SU-DHL-6 (cell line): ENCODE measurements around the gene AMMECR1.

Experiments used
- EZH2phosphoT487 ChIP-seq: fragments of 200-600 bp; sonication (generic), shearing (Covaris generic); conservative IDR thresholded peaks from 2 replicates; pipeline ENCODE4 v1.6.1; 2018; ENCODE audit warnings: mild to moderate bottlenecking, antibody characterized with exemption, low read length, moderate library complexity, mixed read lengths
- TF ChIP-seq, protein P1 (sequence below): fragments of 200-600 bp; sonication (generic); IDR thresholded peaks from one replicate; pipeline ENCODE4 v1.5.1; 2017; ENCODE audit warnings: antibody characterized with exemption, mild to moderate bottlenecking, low read length, moderate library complexity; ENCODE audit not compliant: insufficient read depth, poor library complexity, severe bottlenecking

DNA sequence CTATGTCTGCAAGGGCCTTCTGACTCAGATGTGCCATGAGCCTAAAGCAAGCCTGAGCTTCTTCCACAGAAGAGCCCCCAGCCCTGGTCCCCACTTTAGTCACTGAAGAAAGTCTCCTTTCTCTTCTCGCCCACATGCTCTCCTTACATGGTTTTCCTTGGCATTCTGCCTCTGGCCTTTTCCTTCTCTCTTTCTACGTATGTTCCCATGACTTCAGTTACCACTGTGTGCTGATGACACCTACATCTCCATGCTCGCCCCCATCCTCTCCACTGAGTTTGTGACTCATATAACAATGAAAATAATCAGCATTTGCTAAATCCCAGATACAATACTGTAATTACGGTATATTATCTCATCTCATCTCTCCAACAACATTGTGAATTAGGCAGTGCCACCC is 149.3 kb downstream of the AMMECR1 start:
- TF ChIP-seq, protein P1, sequence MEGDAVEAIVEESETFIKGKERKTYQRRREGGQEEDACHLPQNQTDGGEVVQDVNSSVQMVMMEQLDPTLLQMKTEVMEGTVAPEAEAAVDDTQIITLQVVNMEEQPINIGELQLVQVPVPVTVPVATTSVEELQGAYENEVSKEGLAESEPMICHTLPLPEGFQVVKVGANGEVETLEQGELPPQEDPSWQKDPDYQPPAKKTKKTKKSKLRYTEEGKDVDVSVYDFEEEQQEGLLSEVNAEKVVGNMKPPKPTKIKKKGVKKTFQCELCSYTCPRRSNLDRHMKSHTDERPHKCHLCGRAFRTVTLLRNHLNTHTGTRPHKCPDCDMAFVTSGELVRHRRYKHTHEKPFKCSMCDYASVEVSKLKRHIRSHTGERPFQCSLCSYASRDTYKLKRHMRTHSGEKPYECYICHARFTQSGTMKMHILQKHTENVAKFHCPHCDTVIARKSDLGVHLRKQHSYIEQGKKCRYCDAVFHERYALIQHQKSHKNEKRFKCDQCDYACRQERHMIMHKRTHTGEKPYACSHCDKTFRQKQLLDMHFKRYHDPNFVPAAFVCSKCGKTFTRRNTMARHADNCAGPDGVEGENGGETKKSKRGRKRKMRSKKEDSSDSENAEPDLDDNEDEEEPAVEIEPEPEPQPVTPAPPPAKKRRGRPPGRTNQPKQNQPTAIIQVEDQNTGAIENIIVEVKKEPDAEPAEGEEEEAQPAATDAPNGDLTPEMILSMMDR: no peak
- no peak for TF ChIP-seq EZH2phosphoT487
